RKO (cell line): ENCODE data around the gene CDH3.
"Not testable (repeated sequence)": the region's sequence is repeated elsewhere in the genome, so short reads cannot be mapped to it uniquely, and the experiment has no call there.

Experiments
- DNase-seq: peaks from one replicate; pipeline ENCODE4 v3.0.0-alpha.2; 2016; ENCODE audit warnings: low spot score

CDH3 gene

GRCh38 chr16:68704232-68704867 lies 59.2 kb downstream of the CDH3 start:
- peak; percentile 61 for DNase-seq

GRCh38 chr16:68707340-68708152 lies 62.4 kb downstream of the CDH3 start:
- no peak for DNase-seq

- DNase-seq = no peak
Measured at GRCh38 chr16:68710211-68710610, 65.1 kb downstream of the CDH3 start.

DNA sequence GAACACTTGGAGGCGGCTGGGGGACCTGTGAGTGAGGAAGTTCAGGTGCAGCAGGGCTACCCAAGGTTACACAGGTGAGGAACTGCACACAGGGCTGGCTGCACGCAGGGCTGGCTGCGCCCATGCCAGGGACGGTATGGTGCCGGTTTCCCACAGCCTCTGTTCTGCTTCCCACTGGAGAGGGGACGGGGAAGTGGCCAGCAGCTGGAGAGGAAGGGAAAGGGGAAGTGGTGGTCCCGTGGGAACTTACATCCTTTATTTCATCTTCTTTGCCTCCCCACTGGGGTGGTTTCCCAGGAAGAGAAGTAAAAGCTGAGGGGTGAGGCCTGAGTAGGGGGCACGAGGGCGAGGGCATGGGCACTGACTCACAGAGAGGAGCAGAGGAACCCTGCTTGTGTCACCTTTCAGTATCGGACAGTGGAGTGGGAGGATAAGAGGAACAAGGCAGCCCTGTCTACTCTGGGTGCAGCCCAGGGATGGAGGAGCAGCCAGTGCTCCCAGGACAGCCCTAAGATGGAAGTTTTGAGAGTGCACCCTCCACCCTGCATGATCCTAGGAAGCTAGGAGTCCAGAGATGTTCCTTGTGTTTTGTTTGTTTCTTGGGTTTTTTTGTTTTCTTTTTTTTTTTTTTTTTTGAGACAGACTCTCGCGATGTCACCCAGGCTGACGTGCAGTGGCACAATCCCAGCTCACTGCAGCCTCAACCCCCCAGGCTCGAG lies 66.5 kb downstream of the CDH3 start:
- DNase-seq = no peak

DNA sequence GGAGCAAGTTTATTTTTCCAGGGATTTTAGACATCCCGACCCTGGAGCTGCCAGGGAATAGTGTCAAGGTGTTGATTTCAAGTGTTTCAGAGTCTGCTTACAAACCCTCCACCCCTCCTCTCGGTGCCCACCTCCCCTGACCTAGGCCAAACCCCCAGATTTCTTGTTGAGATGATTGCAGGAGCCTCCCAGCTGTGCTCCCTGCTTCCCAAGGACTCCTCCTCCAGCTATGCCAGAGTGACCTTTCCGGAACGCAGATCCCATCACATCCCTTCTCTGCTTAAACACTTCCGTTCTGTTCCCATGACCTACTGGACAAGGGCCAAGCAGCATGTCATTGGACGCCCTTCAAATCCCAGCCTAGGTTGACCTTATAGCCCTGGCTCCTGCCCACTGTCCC lies 68.3 kb downstream of the CDH3 start:
- no peak for DNase-seq

DNA sequence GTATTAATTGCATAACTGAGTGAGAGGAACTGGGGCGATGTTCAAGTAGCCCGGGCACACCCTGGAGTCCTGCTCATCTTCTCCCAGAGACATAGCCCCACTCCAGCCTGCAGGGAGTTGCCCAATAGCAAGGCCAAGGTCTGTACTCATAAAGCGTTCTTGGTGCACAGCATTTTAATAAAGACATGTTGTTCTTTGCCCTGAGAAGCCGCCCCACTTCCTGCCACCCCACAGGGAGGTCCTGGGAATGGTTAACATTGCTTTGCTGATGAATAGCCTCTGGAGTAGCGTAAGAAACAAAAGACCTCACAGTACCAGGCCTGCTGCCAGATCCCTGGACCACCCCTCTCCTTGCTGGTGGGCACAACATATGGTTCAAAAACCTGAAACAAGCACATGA lies 70.4 kb downstream of the CDH3 start:
- DNase-seq = no peak

DNA sequence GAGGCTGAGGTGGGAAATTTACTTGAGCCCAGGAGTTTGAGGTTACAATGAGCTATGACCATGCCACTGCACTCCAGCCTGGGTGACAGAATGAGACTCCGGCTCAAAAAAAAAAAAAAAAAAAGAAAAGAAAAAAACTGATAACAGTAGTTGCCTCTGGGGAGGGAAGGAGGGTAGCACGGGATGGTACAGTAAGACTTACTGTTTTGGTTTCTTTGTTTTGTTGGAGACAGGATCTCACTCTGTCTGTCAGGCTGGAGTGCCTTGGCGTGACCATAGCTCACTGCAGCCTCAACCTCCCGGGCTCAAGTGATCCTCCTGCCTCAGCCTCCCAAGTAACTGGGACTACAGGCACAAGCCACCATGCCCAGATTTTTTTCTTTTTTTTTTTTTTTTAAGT lies 71.4 kb downstream of the CDH3 start:
- DNase-seq = not testable (repeated sequence)

DNA sequence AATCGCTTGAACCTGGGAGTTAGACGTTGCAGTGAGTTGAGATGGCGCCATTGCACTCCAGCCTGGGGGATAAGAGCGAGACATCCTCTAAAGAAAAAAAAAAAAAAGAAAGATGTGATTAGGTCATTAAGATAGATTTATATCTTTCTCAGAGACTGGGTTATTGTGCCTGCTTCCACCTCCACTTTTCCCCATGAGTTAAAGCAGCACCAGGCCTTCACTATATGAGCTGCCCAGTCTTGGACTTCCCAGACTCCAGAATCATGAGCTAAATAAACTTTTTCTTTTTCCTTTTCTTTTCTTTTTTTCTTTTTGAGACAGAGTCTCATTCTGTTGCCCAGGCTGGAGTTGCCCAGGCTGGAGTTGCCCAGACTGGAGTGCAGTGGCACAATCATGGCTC lies 72.6 kb downstream of the CDH3 start:
- DNase-seq = no peak

- DNase-seq = no peak
Measured at GRCh38 chr16:68718590-68718989, 73.5 kb downstream of the CDH3 start.

GRCh38 chr16:68719993-68720489 lies 74.9 kb downstream of the CDH3 start:
- DNase-seq = no peak

GRCh38 chr16:68722119-68723024 lies 77.3 kb downstream of the CDH3 start:
- DNase-seq = no peak

DNA sequence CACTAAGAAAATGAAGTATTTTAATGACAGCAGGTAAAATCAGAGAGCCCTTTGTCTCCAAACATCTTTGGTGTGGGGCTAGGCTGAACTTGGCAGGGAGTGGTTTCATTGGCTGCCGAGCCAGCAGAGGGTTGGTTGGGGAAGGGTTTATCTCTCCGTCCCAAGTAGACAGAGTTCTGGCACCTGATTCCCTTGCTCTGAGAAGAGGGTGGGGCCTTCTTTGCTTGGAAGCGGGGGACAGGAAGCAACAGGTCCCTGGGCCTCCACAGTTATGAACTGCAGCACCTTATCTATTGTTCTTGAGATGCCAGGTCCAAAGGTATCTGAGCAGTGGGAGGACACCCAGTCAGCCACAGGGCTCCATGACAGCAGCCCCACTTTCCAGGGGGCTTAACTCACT lies 79.7 kb downstream of the CDH3 start:
- no peak for DNase-seq

DNA sequence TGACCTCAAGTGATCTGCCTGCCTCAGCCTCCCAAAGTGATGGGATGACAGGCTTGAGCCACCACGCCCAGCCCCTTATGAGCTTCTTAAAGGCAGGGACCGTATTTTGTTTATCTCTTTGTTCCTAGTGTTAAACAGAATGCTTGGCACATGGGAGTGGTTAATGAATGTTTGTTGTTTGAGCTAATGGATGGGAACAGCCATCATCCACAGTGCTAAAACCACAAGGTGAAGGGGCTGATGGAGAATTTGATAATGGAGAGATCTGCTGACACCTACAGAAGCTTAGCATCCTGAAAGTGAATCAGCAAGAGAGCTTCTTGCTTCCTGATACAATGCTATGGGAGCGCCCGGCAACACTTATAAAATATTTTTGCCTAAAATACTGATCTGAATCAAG lies 83.4 kb downstream of the CDH3 start:
- no peak for DNase-seq

GRCh38 chr16:68731637-68732036 lies 86.5 kb downstream of the CDH3 start:
- no peak for DNase-seq

DNA sequence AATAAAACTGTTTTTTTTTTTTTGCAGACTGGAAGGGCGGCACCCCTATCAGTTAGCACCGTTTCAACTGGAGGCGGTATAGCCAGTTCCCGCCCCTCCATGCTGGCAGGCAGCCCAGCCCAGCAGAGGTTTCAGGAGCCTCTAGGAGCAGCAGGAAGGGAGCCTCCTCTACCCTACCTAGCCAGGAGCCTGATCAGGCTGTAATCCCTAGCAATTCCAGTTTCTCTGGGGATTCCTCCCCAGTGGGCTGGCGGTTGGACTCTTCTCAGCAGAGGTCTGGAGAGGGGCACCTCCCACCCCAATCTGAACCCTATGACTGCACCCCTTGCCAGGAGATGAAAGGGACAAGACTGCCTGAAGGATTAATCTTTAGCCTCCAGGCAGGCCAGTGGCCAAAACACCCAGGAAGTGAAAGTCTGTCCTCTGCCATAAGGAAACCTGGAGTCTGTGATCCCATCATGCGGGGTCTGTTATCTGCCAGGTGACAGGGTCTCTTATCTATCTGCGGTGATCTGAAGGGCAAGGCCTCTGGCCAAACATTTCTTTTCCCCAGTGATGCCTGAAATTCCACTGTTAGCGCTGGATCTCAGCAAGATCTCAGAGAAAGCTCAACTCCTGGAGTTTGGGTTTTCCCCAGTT lies 87.1 kb downstream of the CDH3 start:
- no peak for DNase-seq

GRCh38 chr16:68732741-68733399 lies 87.8 kb downstream of the CDH3 start:
- no peak for DNase-seq

DNA sequence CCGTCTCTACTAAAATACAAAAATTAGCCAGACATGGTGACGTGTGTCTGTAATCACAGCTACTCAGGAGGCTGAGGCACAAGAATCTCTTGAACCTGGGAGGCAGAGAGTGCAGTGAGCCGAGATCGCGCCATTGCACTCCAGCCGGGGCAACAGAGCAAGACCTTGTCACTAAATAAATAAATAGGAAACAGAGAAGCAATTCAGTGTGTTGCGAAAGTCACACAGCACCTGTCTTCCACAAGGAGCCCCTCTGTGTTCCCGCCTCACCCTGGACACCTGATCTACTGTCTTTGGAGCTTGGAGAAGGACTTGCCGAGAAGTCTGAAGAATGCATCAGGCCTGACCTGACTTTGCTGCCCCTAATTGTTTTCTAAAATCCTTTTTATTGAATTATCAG lies 88.5 kb downstream of the CDH3 start:
- DNase-seq = no peak

GRCh38 chr16:68734782-68735181 lies 89.7 kb downstream of the CDH3 start:
- no peak for DNase-seq

DNA sequence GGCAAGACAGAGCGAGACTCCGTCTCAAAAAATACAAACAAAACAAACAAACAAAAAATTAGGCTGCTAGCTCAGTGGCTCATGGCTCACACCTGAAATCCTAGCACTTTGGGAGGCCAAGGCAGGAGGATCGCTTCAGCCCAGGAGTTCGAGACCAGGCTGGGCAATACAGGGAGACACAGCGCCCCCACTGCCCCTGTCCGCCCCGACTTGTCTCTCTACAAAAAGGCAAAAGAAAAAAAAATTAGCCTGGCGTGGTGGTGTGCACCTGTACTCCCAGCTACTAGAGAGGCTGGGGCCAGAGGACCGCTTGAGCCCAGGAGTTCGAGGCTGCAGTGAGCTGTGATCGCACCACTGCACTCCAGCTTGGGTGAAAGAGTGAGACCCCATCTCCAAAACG lies 91.5 kb downstream of the CDH3 start:
- DNase-seq = no peak

GRCh38 chr16:68737046-68737729 lies 92.1 kb downstream of the CDH3 start, which contains the start of gene CDH1:
TSS of gene CDH1 (plus strand) at chr16:68737292. CDS start at chr16:68737416, 124 bp downstream.
- DNase-seq = no peak
